T-cell (primary cell): ENCODE data around the gene SVIP. TPM values are rescaled to one million over a fixed set of nuclear protein-coding genes. Genes with fewer than 3 reads are reported as not detected.

Experiments
- ATAC-seq, 4 experiments: fragments of 200-7000 bp in 3 of 4; fragments of 150-1000 bp in 1 of 4; cut with Tn5 transposase; replicated peaks in 1 of 4; 1 replicate in 3 of 4; 2 replicates in 1 of 4; pipeline ENCODE4 v1.10.0; 2021; ENCODE audit warnings: moderate library complexity in 3 of 4, mild to moderate bottlenecking in 2 of 4, moderate number of reproducible peaks in 1 of 4
- CTCF ChIA-PET, 2 donors: fragments of 300-600 bp; sonication (Branson Sonifier 250); formaldehyde crosslinking; loops; one replicate each; lab custom pipeline; 2022; ENCODE audit warnings: antibody characterized with exemption in 2 of 2; lab: Charles Lee
- POLR2A ChIA-PET, 2 donors: fragments of 300-600 bp; sonication (Branson Sonifier 250); formaldehyde crosslinking; loops; one replicate each; lab custom pipeline; 2022; ENCODE audit warnings: antibody characterized with exemption in 2 of 2; lab: Charles Lee
- DNase-seq, 35 experiments: peaks; one replicate each; pipeline versions ENCODE4 v3.0.0 to v3.0.0-alpha.2; 2013 to 2023
- H3K27ac ChIP-seq: one replicate; pipeline ENCODE4 v1.5.1; 2013; ENCODE audit warnings: low read length
- H3K27me3 ChIP-seq, 2 experiments: replicated peaks in 1 of 2; 1 replicate in 1 of 2; 2 replicates in 1 of 2; pipeline versions ENCODE4 v1.6.1 to v1.7.0; 2013; ENCODE audit warnings: low read length in 1 of 2, mixed read lengths in 1 of 2; ENCODE audit not compliant: control insufficient read depth in 2 of 2, insufficient read depth in 2 of 2; ENCODE audit errors: extremely low read depth in 1 of 2
- H3K36me3 ChIP-seq, 2 donors: 1 replicate in 1 of 2; 2 replicates in 1 of 2; pipeline versions ENCODE4 v1.6.1 to v1.7.0; 2013; ENCODE audit warnings: low read length in 1 of 2; ENCODE audit not compliant: control insufficient read depth in 2 of 2, insufficient read depth in 1 of 2; ENCODE audit errors: extremely low read depth in 1 of 2
- H3K4me1 ChIP-seq, 2 experiments: 1 replicate in 1 of 2; 2 replicates in 1 of 2; pipeline versions ENCODE4 v1.6.1 to v1.7.0; 2013; ENCODE audit warnings: low read length in 2 of 2, mixed read lengths in 1 of 2; ENCODE audit not compliant: insufficient read depth in 2 of 2, control insufficient read depth in 1 of 2; ENCODE audit errors: extremely low read depth in 1 of 2
- H3K4me3 ChIP-seq, 2 donors: 1 replicate in 1 of 2; 2 replicates in 1 of 2; pipeline versions ENCODE4 v1.5.1 to v1.7.0; 2013; ENCODE audit warnings: mild to moderate bottlenecking in 2 of 2, low read length in 1 of 2, moderate library complexity in 1 of 2; ENCODE audit not compliant: control insufficient read depth in 1 of 2; ENCODE audit errors: extremely low read depth in 1 of 2
- H3K9me3 ChIP-seq: 2 replicates; pipeline ENCODE4 v1.7.0; 2013
- H3K27ac Mint-ChIP-seq, 2 donors: one replicate each; pipeline ENCODE4 v1.8.0; 2020 to 2021; ENCODE audit warnings: mild to moderate bottlenecking in 2 of 2, mixed read lengths in 2 of 2
- H3K27me3 Mint-ChIP-seq, 2 donors: one replicate each; pipeline ENCODE4 v1.8.0; 2021 to 2022; ENCODE audit warnings: mixed read lengths in 2 of 2
- H3K36me3 Mint-ChIP-seq: one replicate; pipeline ENCODE4 v1.8.0; 2021; ENCODE audit warnings: mixed read lengths
- H3K4me1 Mint-ChIP-seq, 3 donors: one replicate each; pipeline ENCODE4 v1.8.0; 2020 to 2022; ENCODE audit warnings: mixed read lengths in 3 of 3, mild to moderate bottlenecking in 1 of 3
- H3K4me3 Mint-ChIP-seq, 3 donors: one replicate each; pipeline ENCODE4 v1.8.0; 2020 to 2022; ENCODE audit warnings: mild to moderate bottlenecking in 3 of 3, mixed read lengths in 3 of 3, moderate library complexity in 3 of 3
- H3K9me3 Mint-ChIP-seq, 3 donors: one replicate each; pipeline ENCODE4 v1.8.0; 2020 to 2022; ENCODE audit warnings: mixed read lengths in 3 of 3
- WGBS: methylation state at CpG from one replicate; pipeline ENCODE4 v1.1.5; 2013; ENCODE audit warnings: missing lambda C conversion rate; ENCODE audit not compliant: insufficient coverage; 5-methylcytosine and 5-hydroxymethylcytosine counted together
- total RNA-seq, 35 experiments: library from RNA in 6 of 35; stranded (reverse) in 6 of 35; fragments of 120-200 nt in 1 of 35; gene quantifications; one replicate each; pipeline versions ENCODE4 v1.2.1 to v1.2.4 and lab custom pipeline; 2013 to 2026

The SVIP gene
- total RNA-seq, 5 donors from 2014 or later (not counting 1 experiment from before 2014, with no cell fraction given): 40.9 to 53.4 (median 48.4) TPM

DNA sequence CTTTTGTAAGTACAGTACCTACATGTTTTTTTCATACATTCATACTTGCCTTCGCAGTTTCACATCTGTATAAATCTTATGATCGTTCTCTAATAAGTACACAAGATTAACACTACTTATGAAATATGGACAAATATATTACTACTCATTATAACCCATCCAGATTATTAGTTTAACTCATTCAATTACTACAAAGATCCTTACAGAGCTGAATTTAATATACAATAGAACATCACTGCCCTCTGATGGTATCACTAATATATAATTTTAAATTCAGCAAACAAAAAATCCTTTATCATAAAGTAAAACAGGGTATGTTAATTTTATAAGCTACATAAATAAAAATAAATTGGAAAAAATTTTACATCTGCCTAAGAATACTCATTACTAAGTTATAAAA is 7.4 kb downstream of the SVIP start:
- no peak overlapping the region for H3K4me3 ChIP-seq
- Mint-ChIP-seq H3K4me3 (no peak overlapping the region), H3K36me3 (peaks cover 71% of the 10 kb centered on the region), H3K9me3 (peaks cover 0 to 8% (median 4%) of the 10 kb centered on the region in 3 donors), H3K27me3 (no peaks in the 10 kb centered on the region), H3K27ac (no peak overlapping the region), H3K4me1 (peaks cover 0 to 8% (median 3%) of the 10 kb centered on the region in 3 donors)
- H3K27ac ChIP-seq: no peak overlapping the region
- ATAC-seq (no peak), DNase-seq (no peak)
- no peaks in the 10 kb centered on the region for H3K9me3 ChIP-seq
- H3K27me3 ChIP-seq: no peaks in the 10 kb centered on the region
- WGBS: no CpG with 5 or more reads among the region's 2 CpGs
- H3K4me1 ChIP-seq: no peaks in the 10 kb centered on the region
- ChIA-PET POLR2A (no interaction called here), CTCF (interaction anchor here in 1 of 2 donors (0.6 kb wide), 1 partner anchor 194 kb away, joined by 4 read pairs; no protein-coding TSS in a partner anchor)
- H3K36me3 ChIP-seq: peaks cover 5 to 56% of the 10 kb centered on the region in 2 donors

GRCh38 chr11:22809893-22810292 is 19.7 kb downstream of the SVIP start:
- no peak overlapping the region for H3K27ac ChIP-seq
- H3K4me1 Mint-ChIP-seq: peaks cover 0 to 2% (median 1%) of the 10 kb centered on the region in 3 donors
- H3K36me3 Mint-ChIP-seq: no peaks in the 10 kb centered on the region
- no peaks in the 10 kb centered on the region for H3K36me3 ChIP-seq
- H3K27me3 ChIP-seq: no peaks in the 10 kb centered on the region
- ATAC-seq: no peak
- no peaks in the 10 kb centered on the region for H3K9me3 ChIP-seq
- no peak for DNase-seq
- H3K4me1 ChIP-seq: no peaks in the 10 kb centered on the region
- H3K4me3 Mint-ChIP-seq: no peak overlapping the region
- peaks cover 5 to 8% (median 6%) of the 10 kb centered on the region in 3 donors for H3K9me3 Mint-ChIP-seq
- ChIA-PET CTCF (no interaction called here), POLR2A (no interaction called here)
- H3K27me3 Mint-ChIP-seq: peaks cover 0 to 3% of the 10 kb centered on the region in 2 donors
- H3K27ac Mint-ChIP-seq: no peak overlapping the region
- 100% methylated on average over 1 of the region's 3 CpGs for WGBS
- no peak overlapping the region for H3K4me3 ChIP-seq

GRCh38 chr11:22808571-22809197 is 20.9 kb downstream of the SVIP start:
- no peak overlapping the region for H3K4me3 Mint-ChIP-seq
- no peaks in the 10 kb centered on the region for H3K4me1 ChIP-seq
- no peak overlapping the region for H3K27ac ChIP-seq
- ChIA-PET POLR2A (no interaction called here), CTCF (no interaction called here)
- no peak for ATAC-seq
- H3K36me3 ChIP-seq: no peaks in the 10 kb centered on the region
- peaks cover 4 to 6% (median 5%) of the 10 kb centered on the region in 3 donors for H3K9me3 Mint-ChIP-seq
- no peak overlapping the region for H3K27ac Mint-ChIP-seq
- H3K4me1 Mint-ChIP-seq: peaks cover 0 to 2% (median 1%) of the 10 kb centered on the region in 3 donors
- no peak overlapping the region for H3K4me3 ChIP-seq
- H3K36me3 Mint-ChIP-seq: no peaks in the 10 kb centered on the region
- no peak for DNase-seq
- no peaks in the 10 kb centered on the region for H3K9me3 ChIP-seq
- no peaks in the 10 kb centered on the region for H3K27me3 ChIP-seq
- H3K27me3 Mint-ChIP-seq: peaks cover 0 to 3% of the 10 kb centered on the region in 2 donors
- 93% methylated on average over 2 of the region's 3 CpGs for WGBS

GRCh38 chr11:22807855-22808570 is 21.6 kb downstream of the SVIP start:
- Mint-ChIP-seq H3K36me3 (no peaks in the 10 kb centered on the region), H3K4me1 (peaks cover 0 to 2% (median 1%) of the 10 kb centered on the region in 3 donors), H3K9me3 (peaks cover 4 to 6% (median 5%) of the 10 kb centered on the region in 3 donors), H3K27me3 (peaks cover 0 to 3% of the 10 kb centered on the region in 2 donors), H3K27ac (no peak overlapping the region), H3K4me3 (no peak overlapping the region)
- DNase-seq: no peak
- H3K27me3 ChIP-seq: no peaks in the 10 kb centered on the region
- H3K9me3 ChIP-seq: no peaks in the 10 kb centered on the region
- H3K27ac ChIP-seq: no peak overlapping the region
- no peaks in the 10 kb centered on the region for H3K4me1 ChIP-seq
- ChIA-PET POLR2A (no interaction called here), CTCF (no interaction called here)
- H3K36me3 ChIP-seq: no peaks in the 10 kb centered on the region
- no peak overlapping the region for H3K4me3 ChIP-seq
- WGBS: 80% methylated on average over 2 of the region's 2 CpGs
- ATAC-seq: no peak

- ChIA-PET POLR2A (no interaction called here), CTCF (no interaction called here)
- peaks cover 0 to 3% of the 10 kb centered on the region in 2 donors for H3K27me3 Mint-ChIP-seq
- no peak for DNase-seq
- WGBS: no CpG with 5 or more reads among the region's 2 CpGs
- Histone ChIP-seq H3K9me3 (no peaks in the 10 kb centered on the region), H3K36me3 (no peaks in the 10 kb centered on the region), H3K27ac (no peak overlapping the region), H3K4me1 (no peaks in the 10 kb centered on the region), H3K27me3 (no peaks in the 10 kb centered on the region), H3K4me3 (no peak overlapping the region)
- H3K9me3 Mint-ChIP-seq: peaks cover 4 to 6% (median 5%) of the 10 kb centered on the region in 3 donors
- no peaks in the 10 kb centered on the region for H3K36me3 Mint-ChIP-seq
- no peak overlapping the region for H3K4me3 Mint-ChIP-seq
- H3K27ac Mint-ChIP-seq: no peak overlapping the region
- H3K4me1 Mint-ChIP-seq: peaks cover 0 to 2% (median 1%) of the 10 kb centered on the region in 3 donors
- no peak for ATAC-seq
These were observed 22.2 kb downstream of the SVIP start for GRCh38 chr11:22807391-22807790.

DNA sequence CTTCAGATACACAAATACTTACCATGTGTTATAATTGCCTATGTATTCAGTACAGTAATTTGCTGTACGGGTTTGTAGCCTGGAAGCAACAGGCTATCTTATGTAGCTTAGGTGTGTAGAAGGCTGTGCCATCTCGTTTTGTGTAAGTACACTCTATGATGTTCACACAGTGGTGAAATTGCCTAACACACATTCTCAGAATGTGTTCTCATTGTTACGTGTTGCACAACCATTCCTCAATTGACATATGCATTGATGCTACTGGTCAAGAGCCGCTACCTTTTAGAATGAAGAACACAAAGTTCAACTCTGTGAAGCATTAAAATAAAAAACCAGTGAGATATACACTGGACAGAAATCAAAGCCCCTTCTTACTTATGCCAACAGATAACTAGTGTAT is 26.7 kb downstream of the SVIP start:
- Mint-ChIP-seq H3K9me3 (no peaks in the 10 kb centered on the region), H3K27ac (no peak overlapping the region), H3K36me3 (no peaks in the 10 kb centered on the region), H3K4me1 (no peaks in the 10 kb centered on the region), H3K4me3 (no peak overlapping the region), H3K27me3 (peaks cover 7% of the 10 kb centered on the region in 2 donors)
- POLR2A ChIA-PET: no interaction called here
- no peaks in the 10 kb centered on the region for H3K36me3 ChIP-seq
- CTCF ChIA-PET: no interaction called here
- H3K9me3 ChIP-seq: no peaks in the 10 kb centered on the region
- no peaks in the 10 kb centered on the region for H3K27me3 ChIP-seq
- DNase-seq (no peak), ATAC-seq (no peak)
- H3K4me1 ChIP-seq: no peaks in the 10 kb centered on the region
- WGBS: 100% methylated on average over 1 of the region's 4 CpGs
- no peak overlapping the region for H3K27ac ChIP-seq
- no peak overlapping the region for H3K4me3 ChIP-seq
